ENCODE data around the gene TPPP3.
A peak's percentile ranks its signal among the peaks of the same experiment; 100 is the strongest.

Gene TPPP3

GRCh38 chr16:67399749-67400704 lies 6.7 kb upstream of the TPPP3 start:
- TF ChIP-seq, protein P1, sequence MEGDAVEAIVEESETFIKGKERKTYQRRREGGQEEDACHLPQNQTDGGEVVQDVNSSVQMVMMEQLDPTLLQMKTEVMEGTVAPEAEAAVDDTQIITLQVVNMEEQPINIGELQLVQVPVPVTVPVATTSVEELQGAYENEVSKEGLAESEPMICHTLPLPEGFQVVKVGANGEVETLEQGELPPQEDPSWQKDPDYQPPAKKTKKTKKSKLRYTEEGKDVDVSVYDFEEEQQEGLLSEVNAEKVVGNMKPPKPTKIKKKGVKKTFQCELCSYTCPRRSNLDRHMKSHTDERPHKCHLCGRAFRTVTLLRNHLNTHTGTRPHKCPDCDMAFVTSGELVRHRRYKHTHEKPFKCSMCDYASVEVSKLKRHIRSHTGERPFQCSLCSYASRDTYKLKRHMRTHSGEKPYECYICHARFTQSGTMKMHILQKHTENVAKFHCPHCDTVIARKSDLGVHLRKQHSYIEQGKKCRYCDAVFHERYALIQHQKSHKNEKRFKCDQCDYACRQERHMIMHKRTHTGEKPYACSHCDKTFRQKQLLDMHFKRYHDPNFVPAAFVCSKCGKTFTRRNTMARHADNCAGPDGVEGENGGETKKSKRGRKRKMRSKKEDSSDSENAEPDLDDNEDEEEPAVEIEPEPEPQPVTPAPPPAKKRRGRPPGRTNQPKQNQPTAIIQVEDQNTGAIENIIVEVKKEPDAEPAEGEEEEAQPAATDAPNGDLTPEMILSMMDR (IDR thresholded peaks at IDR 0.05; ENCODE audit: low read depth, low read length) = no peak
- no peak overlapping the region for H3K4me3 ChIP-seq (ENCODE audit: low read depth, low read length)
- no peaks in the 10 kb centered on the region for H3K36me3 ChIP-seq
- no peak for DNase-seq
- H3K27ac ChIP-seq = no peak overlapping the region
- H3K9me3 ChIP-seq (ENCODE audit: severe bottlenecking) = no peaks in the 10 kb centered on the region
- no peaks in the 10 kb centered on the region for H3K27me3 ChIP-seq (ENCODE audit: insufficient read depth, low read depth, severe bottlenecking)

DNA sequence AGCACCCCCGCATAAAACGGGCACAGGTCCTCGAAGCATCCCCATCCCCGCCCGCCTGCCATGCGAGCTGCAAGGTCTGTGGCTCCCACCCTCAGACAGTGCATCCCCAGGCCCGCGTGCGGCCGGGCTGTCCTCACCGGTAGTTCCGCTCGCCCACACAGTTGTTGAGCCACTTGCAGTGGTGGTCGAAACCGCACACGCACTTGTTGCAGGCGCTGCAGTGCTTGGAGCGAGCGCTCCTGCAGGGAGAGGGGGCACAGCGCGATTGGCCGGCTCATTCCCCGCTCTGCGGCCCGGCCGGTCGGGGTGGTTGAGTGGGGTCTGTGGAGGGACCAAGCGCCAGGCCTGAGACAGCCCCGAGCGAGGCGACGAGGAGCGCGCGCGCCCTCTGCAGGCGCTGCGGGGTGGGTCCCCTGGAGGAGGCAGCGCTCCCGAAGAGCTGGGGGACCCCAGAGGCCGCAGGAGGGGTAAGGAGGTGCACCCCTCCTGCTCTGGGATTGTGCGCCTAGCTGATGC lies 6.0 kb upstream of the TPPP3 start:
- TF ChIP-seq, protein P1 (IDR thresholded peaks at IDR 0.05; ENCODE audit: low read depth, low read length) = peak; percentile 96
- H3K27me3 ChIP-seq (ENCODE audit: insufficient read depth, low read depth, severe bottlenecking) = no peaks in the 10 kb centered on the region
- H3K9me3 ChIP-seq (ENCODE audit: severe bottlenecking) = no peaks in the 10 kb centered on the region
- no peaks in the 10 kb centered on the region for H3K36me3 ChIP-seq
- H3K4me3 ChIP-seq (ENCODE audit: low read depth, low read length) = no peak overlapping the region
- H3K27ac ChIP-seq = no peak overlapping the region
- peak; percentile 72 for DNase-seq

GRCh38 chr16:67398546-67399217 lies 5.4 kb upstream of the TPPP3 start:
- Histone ChIP-seq H3K27me3 (ENCODE audit: insufficient read depth, low read depth, severe bottlenecking) (no peaks in the 10 kb centered on the region), H3K27ac (no peak overlapping the region), H3K4me3 (ENCODE audit: low read depth, low read length) (no peak overlapping the region), H3K9me3 (ENCODE audit: severe bottlenecking) (no peaks in the 10 kb centered on the region), H3K36me3 (no peaks in the 10 kb centered on the region)
- DNase-seq = no peak
- TF ChIP-seq, protein P1 (IDR thresholded peaks at IDR 0.05; ENCODE audit: low read depth, low read length) = no peak

DNA sequence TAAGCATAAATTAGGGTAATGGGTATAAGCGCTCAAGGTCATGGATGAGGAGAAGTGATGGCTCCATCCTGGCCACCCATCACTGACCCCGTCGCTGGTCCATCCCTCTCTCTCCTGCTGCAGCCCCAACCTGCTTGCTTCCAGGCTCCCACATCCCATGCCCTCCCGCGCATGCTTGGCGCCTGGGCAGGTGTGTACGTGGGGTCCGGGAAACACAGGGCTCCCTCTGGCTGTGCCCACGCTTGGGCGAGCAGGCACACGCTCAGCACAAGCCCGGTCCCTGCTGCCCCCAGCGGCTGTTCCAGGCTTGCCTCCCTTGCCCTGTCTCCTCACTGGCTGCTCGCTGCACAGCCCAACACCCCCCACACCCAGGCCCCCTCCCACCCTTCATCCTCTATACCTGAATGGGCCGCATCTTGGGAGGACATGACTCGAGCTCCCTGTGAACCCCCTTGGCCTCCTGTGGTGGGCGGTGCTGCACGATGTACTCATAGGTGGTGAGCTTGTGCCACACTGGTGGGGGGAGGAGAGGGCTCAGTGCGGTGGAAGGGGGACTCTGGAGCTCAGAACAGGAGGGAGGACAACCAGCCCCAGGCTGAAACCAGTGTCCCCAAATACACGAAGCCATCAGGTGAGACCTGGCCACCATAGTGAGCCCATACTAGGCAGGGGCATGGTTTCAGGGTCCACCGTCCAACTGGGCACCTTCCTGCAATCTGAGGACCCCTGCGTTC lies 4.7 kb upstream of the TPPP3 start:
- H3K27ac ChIP-seq = no peak overlapping the region
- H3K36me3 ChIP-seq = no peaks in the 10 kb centered on the region
- no peak overlapping the region for H3K4me3 ChIP-seq (ENCODE audit: low read depth, low read length)
- TF ChIP-seq, protein P1 (IDR thresholded peaks at IDR 0.05; ENCODE audit: low read depth, low read length) = no peak
- DNase-seq = no peak
- no peaks in the 10 kb centered on the region for H3K27me3 ChIP-seq (ENCODE audit: insufficient read depth, low read depth, severe bottlenecking)
- no peaks in the 10 kb centered on the region for H3K9me3 ChIP-seq (ENCODE audit: severe bottlenecking)

GRCh38 chr16:67397036-67397801 lies 3.9 kb upstream of the TPPP3 start:
- no peaks in the 10 kb centered on the region for H3K9me3 ChIP-seq (ENCODE audit: severe bottlenecking)
- no peak overlapping the region for H3K4me3 ChIP-seq (ENCODE audit: low read depth, low read length)
- no peaks in the 10 kb centered on the region for H3K27me3 ChIP-seq (ENCODE audit: insufficient read depth, low read depth, severe bottlenecking)
- DNase-seq = no peak
- H3K36me3 ChIP-seq = no peaks in the 10 kb centered on the region
- H3K27ac ChIP-seq = peak overlapping the region; percentile 90
- TF ChIP-seq, protein P1 (IDR thresholded peaks at IDR 0.05; ENCODE audit: low read depth, low read length) = no peak
